Osteocyte (in vitro differentiated cells): ENCODE data around the gene C15orf62. TPM values are rescaled to one million over a fixed set of nuclear protein-coding genes. Genes with fewer than 3 reads are reported as not detected.

Source experiments
- DNase-seq: peaks from one replicate; pipeline ENCODE4 v3.0.0; 2021; ENCODE audit warnings: mixed read lengths; ENCODE audit not compliant: unreplicated experiment; ENCODE audit errors: extremely low spot score
- H3K27ac Mint-ChIP-seq: one replicate; pipeline ENCODE4 v1.8.0; 2021; ENCODE audit warnings: mild to moderate bottlenecking, mixed read lengths; ENCODE audit not compliant: unreplicated experiment
- H3K27me3 Mint-ChIP-seq: one replicate; pipeline ENCODE4 v1.8.0; 2021; ENCODE audit warnings: mixed read lengths; ENCODE audit not compliant: unreplicated experiment
- H3K36me3 Mint-ChIP-seq: one replicate; pipeline ENCODE4 v1.8.0; 2021; ENCODE audit warnings: mixed read lengths; ENCODE audit not compliant: unreplicated experiment
- H3K4me1 Mint-ChIP-seq: one replicate; pipeline ENCODE4 v1.8.0; 2021; ENCODE audit warnings: mixed read lengths; ENCODE audit not compliant: unreplicated experiment
- H3K4me3 Mint-ChIP-seq: one replicate; pipeline ENCODE4 v1.8.0; 2021; ENCODE audit warnings: mild to moderate bottlenecking, moderate library complexity, mixed read lengths; ENCODE audit not compliant: unreplicated experiment
- H3K9me3 Mint-ChIP-seq: one replicate; pipeline ENCODE4 v1.8.0; 2021; ENCODE audit warnings: mixed read lengths; ENCODE audit not compliant: unreplicated experiment
- CTCF ChIP-seq: fragments of 200-600 bp; sonication (generic); IDR thresholded peaks from 2 replicates; pipeline ENCODE4 v1.5.0; 2021; ENCODE audit warnings: antibody characterized with exemption, mild to moderate bottlenecking, moderate library complexity
- total RNA-seq: library from RNA; stranded (reverse); gene quantifications from 2 replicates; pipeline ENCODE4 v1.2.1, GENCODE V29; 2021

Gene C15orf62
- total RNA-seq, 1 donor from 2014 or later: not detected

- Mint-ChIP-seq H3K9me3 (no peaks in the 10 kb centered on the region), H3K27ac (peak overlapping the region; percentile 44), H3K4me1 (peaks cover 34% of the 10 kb centered on the region), H3K4me3 (peak overlapping the region; percentile 79), H3K36me3 (no peaks in the 10 kb centered on the region), H3K27me3 (peaks cover 4% of the 10 kb centered on the region)
- DNase-seq: no peak
- no peak for TF ChIP-seq CTCF
These were observed 6.6 kb upstream of the C15orf62 start for GRCh38 chr15:40762919-40763800.

- Mint-ChIP-seq H3K4me1 (peaks cover 37% of the 10 kb centered on the region), H3K27me3 (peaks cover 4% of the 10 kb centered on the region), H3K9me3 (no peaks in the 10 kb centered on the region), H3K36me3 (no peaks in the 10 kb centered on the region), H3K4me3 (peak within 1 kb of the TSS; percentile 79), H3K27ac (peak within 1 kb of the TSS; percentile 76)
- TF ChIP-seq CTCF: peak; percentile 42
- no peak for DNase-seq
These were observed 5.8 kb upstream of the C15orf62 start, which contains the start of gene GCHFR for GRCh38 chr15:40763801-40764628. Gene GCHFR, plus strand, starts transcription at chr15:40764068. Its CDS starts 113 bp downstream, at chr15:40764181.

GRCh38 chr15:40764629-40765103, 5.1 kb upstream of the C15orf62 start:
- DNase-seq: no peak
- H3K36me3 Mint-ChIP-seq: no peaks in the 10 kb centered on the region
- peak overlapping the region; percentile 76 for H3K27ac Mint-ChIP-seq
- peaks cover 4% of the 10 kb centered on the region for H3K27me3 Mint-ChIP-seq
- TF ChIP-seq CTCF: no peak
- H3K4me3 Mint-ChIP-seq: peak overlapping the region; percentile 79
- no peaks in the 10 kb centered on the region for H3K9me3 Mint-ChIP-seq
- peaks cover 43% of the 10 kb centered on the region for H3K4me1 Mint-ChIP-seq

GRCh38 chr15:40766194-40766815, 3.5 kb upstream of the C15orf62 start:
- no peaks in the 10 kb centered on the region for H3K9me3 Mint-ChIP-seq
- H3K36me3 Mint-ChIP-seq: peaks cover 3% of the 10 kb centered on the region
- no peak for TF ChIP-seq CTCF
- H3K27me3 Mint-ChIP-seq: no peaks in the 10 kb centered on the region
- DNase-seq: no peak
- no peak overlapping the region for H3K4me3 Mint-ChIP-seq
- H3K4me1 Mint-ChIP-seq: peaks cover 52% of the 10 kb centered on the region
- H3K27ac Mint-ChIP-seq: no peak overlapping the region
